GM19193 (cell line): ENCODE data around the gene GTSE1.

Source experiments
- POLR2A ChIP-seq: IDR thresholded peaks from 4 replicates; pipeline ENCODE4 v1.6.1; 2011; ENCODE audit not compliant: insufficient read depth, insufficient read length; ENCODE audit errors: extremely low read depth

GTSE1 gene

DNA sequence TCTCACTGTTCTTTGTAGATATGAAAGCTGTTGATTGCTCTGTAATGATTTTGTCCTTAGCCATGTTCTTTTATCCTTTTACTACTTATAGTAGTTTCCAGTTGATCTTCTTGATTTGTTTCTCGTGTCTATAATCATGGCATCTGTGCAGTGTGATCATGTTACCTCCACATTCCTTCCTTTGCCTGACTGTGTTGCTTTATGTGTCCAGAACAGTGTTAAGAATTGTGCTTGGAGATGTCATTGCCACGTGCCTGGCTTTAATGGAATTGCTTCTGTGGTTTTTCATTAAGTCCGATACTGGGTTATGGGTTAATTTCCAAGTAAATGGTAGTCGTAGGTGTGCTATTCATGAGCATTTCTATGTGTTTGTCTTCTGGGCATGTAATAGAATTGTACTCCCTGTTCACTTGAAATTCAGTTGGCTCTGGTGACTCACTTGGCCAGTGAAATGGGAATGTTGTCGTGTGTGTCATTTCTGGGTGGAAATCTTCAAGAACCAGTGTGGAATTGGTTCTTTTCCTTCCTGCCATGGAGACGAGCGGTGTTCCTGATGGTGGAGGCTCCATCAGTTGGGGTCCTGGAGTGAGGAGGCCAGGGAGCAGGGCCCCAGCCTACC lies 6.8 kb downstream of the GTSE1 start:
- TF ChIP-seq POLR2A: no peak

DNA sequence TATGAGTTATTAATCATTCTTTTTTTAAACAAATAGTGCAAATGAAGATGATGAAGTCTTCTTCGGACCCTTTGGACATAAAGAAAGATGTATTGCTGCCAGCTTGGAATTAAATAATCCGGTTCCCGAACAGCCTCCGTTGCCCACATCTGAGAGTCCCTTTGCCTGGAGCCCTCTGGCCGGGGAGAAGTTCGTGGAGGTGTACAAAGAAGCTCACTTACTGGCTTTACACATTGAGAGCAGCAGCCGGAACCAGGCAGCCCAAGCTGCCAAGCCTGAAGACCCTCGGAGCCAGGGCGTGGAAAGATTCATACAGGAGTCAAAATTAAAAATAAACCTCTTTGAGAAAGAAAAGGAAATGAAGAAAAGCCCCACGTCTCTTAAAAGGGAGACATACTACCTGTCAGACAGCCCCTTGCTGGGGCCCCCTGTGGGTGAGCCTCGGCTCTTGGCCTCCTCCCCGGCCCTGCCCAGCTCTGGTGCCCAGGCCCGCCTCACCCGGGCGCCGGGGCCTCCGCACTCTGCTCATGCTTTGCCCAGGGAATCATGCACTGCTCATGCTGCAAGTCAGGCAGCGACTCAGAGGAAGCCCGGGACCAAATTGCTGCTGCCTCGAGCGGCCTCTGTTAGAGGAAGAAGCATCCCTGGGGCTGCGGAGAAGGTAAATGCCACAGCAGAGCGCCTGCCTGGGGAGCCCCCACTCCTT lies 11.8 kb downstream of the GTSE1 start:
- no peak for TF ChIP-seq POLR2A

DNA sequence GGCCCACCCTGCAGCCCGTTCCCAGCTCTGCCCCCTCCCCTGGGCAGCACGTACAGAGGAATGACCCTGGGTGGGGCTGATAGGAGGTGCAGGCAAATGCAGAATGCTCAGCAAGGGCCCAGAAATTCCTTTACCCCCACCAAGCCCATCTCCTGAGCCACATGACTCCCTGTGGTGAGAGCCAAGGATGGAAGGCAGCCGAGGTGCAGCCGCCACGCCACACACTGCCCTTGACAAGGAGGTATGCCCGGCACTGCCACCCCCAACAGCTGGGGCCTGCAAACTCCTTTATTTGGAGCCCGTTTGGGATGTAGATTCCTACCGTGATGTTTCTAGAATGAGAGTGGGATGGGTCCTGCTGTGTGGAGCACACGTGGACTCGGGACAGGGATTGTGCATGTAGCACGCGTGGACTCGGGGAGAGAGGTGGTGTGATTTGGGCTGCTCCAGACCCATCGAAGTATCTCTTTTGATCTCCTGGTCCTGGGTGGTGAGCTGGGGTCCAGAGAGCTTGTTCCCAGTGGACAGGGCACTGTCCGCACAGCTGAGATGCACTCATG lies 12.9 kb downstream of the GTSE1 start:
- TF ChIP-seq POLR2A: no peak

DNA sequence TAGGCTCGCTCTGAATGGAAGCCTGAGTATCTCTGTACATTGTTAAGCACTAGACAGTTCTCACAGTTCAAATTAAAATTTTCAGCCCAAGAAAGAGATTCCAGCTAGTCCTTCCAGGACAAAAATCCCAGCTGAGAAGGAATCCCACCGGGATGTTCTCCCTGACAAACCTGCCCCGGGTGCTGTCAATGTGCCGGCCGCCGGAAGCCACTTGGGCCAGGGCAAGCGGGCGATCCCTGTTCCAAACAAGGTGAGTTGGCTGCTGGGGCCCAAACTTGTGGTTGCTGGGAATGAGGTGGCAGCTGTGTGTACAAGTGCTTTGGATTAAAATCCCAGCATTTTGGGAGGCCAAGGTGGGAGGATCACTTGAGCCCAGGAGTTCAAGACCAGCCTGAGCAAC lies 15.4 kb downstream of the GTSE1 start:
- TF ChIP-seq POLR2A: no peak

DNA sequence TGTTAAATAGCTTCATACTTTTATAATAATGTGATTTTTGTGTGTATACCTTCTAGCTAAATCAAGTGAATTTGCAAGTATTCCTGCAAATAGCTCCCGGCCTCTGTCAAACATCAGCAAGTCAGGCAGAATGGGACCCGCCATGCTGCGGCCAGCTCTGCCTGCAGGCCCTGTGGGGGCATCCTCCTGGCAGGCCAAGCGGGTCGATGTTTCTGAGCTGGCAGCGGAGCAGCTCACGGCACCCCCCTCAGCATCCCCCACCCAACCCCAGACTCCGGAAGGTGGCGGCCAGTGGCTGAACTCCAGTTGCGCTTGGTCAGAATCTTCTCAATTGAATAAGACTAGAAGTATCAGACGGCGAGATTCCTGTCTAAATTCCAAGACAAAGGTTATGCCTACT lies 19.3 kb downstream of the GTSE1 start:
- TF ChIP-seq POLR2A: no peak

DNA sequence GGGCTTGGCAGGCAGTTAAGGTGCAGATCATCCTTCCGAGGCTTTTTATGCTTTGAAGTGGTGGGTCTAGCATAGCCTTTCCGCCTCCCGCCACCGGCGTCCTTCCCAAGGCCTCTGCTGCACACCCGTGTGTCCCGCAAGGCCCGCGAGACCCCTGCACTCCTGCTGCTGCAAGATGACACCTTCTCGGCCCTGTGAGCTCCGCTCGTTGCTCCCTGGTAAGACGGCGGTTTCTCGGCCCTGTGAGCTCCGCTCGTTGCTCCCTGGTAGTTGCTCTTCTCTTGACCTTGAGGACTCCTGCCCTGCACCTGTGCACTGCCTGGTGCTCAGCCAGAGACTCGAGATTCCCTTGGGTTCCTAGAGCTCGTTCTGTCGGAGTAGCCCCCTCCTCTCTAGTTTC lies 21.0 kb downstream of the GTSE1 start:
- no peak for TF ChIP-seq POLR2A

DNA sequence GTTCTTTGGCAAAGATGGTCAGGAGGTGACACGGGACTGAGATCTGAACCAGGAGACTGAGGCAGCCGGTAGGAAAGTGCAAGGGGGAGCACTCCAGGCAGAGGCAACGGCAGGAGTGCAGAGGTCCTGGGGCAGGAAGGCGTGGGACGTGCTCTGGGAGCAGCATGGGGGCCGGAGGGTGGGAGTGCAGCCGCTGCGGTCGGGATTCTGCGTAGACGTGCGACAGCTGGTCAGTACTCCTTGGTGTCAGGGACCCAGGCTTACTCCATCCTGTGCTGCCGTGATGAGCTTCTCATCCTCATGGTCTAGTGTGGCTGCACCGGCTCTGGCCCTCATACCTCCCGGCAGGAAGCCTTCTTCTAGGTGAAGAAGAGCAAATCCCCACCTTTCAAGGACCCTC lies 21.9 kb downstream of the GTSE1 start:
- no peak for TF ChIP-seq POLR2A

DNA sequence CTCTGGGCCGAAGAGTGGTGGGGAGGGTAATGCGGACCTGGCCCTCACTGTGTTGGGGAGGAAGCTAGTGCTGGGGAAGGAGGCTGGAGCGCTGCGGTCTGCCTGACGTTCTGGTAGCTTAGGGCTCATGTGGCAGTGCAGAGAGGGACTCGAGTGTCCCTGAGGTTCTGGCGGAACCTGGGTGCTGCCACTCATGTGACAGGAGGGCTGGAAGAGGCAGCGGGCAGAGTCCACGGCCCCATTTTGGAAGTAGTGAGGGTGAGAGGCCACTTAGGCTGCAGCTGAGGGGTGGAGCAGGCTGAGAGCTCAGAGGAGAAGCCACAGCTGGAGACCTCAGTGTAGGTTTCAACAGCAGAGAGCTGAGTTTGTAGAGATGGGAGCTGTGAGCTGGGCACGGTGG lies 22.6 kb downstream of the GTSE1 start:
- TF ChIP-seq POLR2A: no peak

DNA sequence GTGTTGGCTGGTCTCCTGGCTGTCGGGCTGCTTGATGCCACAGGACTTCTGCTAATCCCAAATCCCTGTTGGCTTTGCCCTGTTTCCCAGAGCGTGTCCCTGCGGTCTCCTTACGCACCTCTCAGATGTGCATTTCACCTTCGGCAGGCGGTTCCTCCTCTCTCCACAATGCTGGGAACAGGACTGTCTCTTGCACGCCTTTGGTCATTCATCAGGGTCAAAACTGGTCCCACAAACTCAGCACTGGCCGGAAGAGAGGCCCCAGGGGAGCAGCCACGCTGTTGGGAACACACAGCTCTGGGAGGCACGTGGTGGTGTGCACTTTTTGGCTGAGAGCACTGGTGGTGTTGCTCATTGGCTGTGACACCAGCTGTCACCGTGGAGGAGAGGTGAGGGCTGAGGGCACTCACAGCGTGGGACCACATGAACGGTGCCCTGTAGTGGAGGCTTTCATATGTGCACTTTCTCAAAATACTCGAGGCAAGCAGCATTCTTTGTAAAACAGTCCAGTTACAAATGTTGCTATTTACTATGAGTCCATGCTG lies 23.6 kb downstream of the GTSE1 start:
- no peak for TF ChIP-seq POLR2A

DNA sequence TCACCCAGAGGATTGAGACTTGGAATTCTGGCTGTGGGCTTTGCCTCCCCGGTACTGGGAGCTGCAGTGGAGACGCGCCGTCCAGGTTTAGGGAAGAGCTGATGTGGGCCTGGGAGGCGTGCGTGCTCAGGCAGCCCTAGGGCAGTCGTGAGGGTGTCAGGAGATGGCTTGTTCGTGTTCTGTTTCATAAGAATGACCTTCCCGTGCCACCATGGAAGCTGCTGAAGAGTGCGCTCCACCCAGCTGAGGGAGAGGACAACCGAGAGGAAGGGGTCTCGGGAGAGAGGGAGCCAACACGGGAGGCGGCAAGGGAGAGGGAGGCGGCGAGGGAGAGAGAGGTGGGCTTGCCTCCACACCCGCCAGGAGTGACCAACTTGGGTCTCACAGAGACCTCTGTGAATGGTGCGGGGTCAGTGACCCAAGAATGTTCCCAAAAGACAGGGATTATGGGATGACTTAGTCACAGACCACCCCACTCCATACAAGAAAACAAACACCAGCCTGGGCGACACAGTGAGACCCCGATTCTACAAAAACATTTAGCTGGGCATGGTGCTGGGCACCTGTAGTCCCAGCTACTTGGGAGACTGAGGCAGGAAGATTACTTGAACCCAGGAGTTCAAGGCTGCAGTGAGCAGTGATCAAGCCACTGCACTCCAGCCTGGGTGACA lies 24.2 kb downstream of the GTSE1 start:
- no peak for TF ChIP-seq POLR2A

DNA sequence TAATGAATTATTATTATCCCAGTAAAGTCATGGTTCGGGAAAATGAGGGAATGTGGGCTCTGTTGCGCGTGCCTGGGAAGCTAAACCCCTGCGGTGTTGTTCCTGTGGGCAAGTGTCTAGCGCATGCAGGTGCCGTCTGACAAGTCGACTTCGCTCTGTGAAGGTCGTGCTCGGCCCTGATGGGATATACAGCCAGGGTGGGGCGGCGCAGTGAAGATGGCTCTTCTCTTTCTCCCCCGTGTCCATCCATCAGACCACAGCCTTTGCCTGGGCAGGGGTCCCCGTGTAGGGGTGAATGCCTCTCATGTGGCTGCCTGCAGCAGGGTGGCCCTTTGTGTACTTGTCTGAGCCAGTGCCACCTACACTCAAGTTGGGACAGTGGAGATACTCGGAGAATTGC lies 26.0 kb downstream of the GTSE1 start:
- no peak for TF ChIP-seq POLR2A

DNA sequence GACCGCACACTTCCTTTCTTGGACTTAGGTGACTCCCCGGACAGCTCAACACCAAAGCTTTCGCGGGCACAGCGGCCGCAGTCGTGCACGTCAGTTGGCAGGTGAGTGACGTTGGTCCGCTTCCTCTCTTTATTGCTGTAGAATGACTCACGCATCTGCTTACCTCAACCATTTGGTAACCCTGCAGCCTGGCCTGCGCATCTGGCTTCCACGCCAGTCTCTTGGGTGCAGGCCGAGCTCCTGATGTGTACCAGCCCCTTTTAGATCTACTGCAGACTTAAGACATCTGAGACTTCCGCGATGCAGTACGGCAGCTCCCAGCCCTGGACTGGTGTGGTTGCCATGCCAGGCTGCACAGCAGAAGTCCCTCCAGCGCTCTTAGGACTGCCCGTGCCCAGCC lies 26.5 kb downstream of the GTSE1 start:
- TF ChIP-seq POLR2A: no peak

DNA sequence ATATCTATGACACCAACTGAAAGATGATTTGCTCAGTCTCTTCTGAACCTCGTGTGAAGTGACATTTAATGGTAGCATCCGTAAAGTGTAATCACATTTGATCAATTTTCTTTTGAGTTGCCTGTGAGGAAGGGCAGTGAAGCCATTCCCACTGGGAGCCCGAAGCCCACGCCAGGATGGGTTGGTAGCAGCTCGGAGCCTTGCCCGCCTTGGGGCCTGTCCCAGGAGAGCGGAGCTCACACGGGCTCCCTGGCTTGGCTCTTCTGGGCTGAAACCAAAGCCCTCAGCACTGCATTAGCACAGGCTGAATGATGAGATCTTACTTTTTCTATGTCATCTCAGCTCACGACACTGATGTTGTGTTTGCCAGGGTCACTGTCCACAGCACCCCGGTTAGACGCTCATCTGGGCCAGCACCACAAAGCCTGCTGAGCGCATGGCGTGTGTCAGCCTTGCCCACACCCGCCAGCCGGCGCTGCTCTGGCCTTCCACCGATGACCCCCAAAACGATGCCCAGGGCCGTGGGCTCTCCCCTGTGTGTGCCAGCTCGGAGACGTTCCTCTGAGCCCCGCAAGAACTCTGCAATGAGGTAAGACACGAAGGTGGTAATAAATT lies 29.5 kb downstream of the GTSE1 start:
- no peak for TF ChIP-seq POLR2A

DNA sequence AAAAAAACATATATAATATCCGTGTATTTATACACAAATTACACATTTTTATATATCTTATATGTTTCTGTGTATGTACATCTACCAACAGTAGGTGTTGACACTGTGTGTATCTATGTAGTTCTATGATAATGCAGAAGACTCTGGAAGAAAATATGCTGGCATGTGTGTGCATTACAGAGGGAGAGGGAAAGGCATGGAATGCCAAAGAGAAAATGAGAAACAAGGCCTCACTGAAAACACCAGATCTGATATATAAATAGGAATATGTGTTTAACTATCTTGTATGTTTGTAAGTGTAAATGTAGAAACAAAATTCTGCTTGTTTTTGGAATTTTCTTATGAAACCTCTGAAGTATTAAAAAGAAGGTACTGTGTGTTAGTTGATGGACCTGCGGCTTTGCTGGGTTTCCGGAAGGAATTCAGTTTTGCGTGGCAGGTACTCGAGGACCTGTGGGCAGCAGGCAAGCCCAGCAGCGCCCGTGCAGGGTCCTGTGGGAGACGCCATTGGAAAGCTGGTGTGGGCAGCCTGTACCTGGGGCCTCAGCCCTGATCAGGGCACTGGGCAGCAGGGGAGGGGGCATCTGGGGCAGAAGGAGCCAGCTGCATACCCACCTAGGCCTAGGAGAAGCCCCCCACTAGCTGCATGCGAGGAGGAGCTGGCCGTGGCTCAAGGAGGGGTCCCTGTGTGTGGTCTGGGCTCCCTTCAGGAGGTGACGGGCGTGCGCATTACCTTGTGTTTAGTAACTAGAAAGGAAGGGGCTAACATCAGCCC lies 31.2 kb downstream of the GTSE1 start:
- no peak for TF ChIP-seq POLR2A
